Retinal pigment epithelial cell (primary cell): ENCODE results near the gene AKR1B15.
A peak's percentile ranks its signal among the peaks of the same experiment; 100 is the strongest.
"Not testable (repeated sequence)": the region's sequence is repeated elsewhere in the genome, so short reads cannot be mapped to it uniquely, and the experiment has no call there.

Source experiments
- DNase-seq: peaks from one replicate; pipeline ENCODE4 v3.0.0-alpha.2; 2010; ENCODE audit warnings: low read depth
- H3K4me3 ChIP-seq: 2 replicates; pipeline ENCODE4 v1.5.1; 2011; ENCODE audit warnings: mild to moderate bottlenecking, low read length, control low read depth, moderate library complexity
- CTCF ChIP-seq: conservative IDR thresholded peaks from 2 replicates; pipeline ENCODE4 v1.5.1; 2011; ENCODE audit warnings: low read depth, low read length, control low read depth, inconsistent platforms

Gene AKR1B15

GRCh38 chr7:134532954-134533218 lies 16.0 kb upstream of the AKR1B15 start:
- TF ChIP-seq CTCF = no peak
- H3K4me3 ChIP-seq = no peak overlapping the region
- no peak for DNase-seq

GRCh38 chr7:134533288-134533771 lies 15.6 kb upstream of the AKR1B15 start:
- H3K4me3 ChIP-seq = no peak overlapping the region
- TF ChIP-seq CTCF = no peak
- DNase-seq = peak; percentile 51

GRCh38 chr7:134534633-134535032 lies 14.3 kb upstream of the AKR1B15 start:
- TF ChIP-seq CTCF = no peak
- H3K4me3 ChIP-seq = no peak overlapping the region
- DNase-seq = no peak

- no peak for TF ChIP-seq CTCF
- H3K4me3 ChIP-seq = no peak overlapping the region
- no peak for DNase-seq
These were observed 13.5 kb upstream of the AKR1B15 start for GRCh38 chr7:134535272-134535918.

GRCh38 chr7:134535919-134536299 lies 13.0 kb upstream of the AKR1B15 start:
- H3K4me3 ChIP-seq = no peak overlapping the region

GRCh38 chr7:134536558-134536957 lies 12.4 kb upstream of the AKR1B15 start:
- not testable (repeated sequence) for DNase-seq, H3K4me3 ChIP-seq

More at GRCh38 chr7:134535919-134536299, 13.0 kb upstream of the AKR1B15 start:
- no peak for DNase-seq
- TF ChIP-seq CTCF = no peak

GRCh38 chr7:134537273-134537781 lies 11.6 kb upstream of the AKR1B15 start:
- DNase-seq, H3K4me3 ChIP-seq: not testable (repeated sequence)

- H3K4me3 ChIP-seq = no peak overlapping the region
- no peak for DNase-seq
- no peak for TF ChIP-seq CTCF
These were observed 9.4 kb upstream of the AKR1B15 start for GRCh38 chr7:134539380-134540004.

- not testable (repeated sequence) for DNase-seq, H3K4me3 ChIP-seq
These were observed 7.3 kb upstream of the AKR1B15 start for GRCh38 chr7:134541501-134542194.
